ENCODE results near the gene ITPK1.

The ITPK1 gene

GRCh38 chr14:92945544-92945943 lies 170.2 kb downstream of the ITPK1 start:
- DNase-seq, result no peak

- no peak for DNase-seq
These were observed 170.7 kb downstream of the ITPK1 start for GRCh38 chr14:92944976-92945375.

DNA sequence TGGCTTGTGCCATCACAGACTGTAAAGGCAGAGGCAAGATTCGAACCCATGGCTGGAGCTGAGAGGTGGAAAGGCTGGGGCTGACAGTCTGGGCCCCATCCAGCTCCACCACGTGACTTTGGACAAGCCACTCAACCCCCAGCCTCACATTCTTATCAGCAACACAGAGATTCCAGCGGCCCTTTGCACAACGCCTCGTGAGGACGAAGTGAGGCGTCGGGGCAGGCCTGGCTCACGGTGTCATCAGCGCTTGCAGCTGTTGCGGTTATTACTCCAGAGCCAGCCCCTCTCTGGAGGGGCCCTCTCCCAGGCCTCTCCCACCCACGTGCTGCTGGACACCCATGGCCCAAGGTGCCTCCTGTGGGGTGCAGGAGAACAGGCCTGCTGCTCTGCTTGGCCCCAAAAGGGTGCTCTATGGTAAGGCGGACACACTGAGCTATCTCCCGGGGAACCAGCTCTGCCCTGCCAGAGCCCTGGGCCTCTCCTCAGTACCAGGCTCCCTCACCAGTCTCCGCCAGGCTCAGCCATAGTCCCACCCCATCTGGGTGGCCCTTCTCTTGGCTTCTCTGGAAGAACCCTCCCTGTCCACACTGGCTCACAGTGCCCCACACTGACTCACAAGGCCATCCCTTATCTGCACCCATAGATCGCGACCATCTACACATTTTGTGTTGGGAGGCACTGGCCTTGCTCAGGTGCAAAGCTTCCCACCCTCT lies 171.7 kb downstream of the ITPK1 start:
- DNase-seq, result no peak

DNA sequence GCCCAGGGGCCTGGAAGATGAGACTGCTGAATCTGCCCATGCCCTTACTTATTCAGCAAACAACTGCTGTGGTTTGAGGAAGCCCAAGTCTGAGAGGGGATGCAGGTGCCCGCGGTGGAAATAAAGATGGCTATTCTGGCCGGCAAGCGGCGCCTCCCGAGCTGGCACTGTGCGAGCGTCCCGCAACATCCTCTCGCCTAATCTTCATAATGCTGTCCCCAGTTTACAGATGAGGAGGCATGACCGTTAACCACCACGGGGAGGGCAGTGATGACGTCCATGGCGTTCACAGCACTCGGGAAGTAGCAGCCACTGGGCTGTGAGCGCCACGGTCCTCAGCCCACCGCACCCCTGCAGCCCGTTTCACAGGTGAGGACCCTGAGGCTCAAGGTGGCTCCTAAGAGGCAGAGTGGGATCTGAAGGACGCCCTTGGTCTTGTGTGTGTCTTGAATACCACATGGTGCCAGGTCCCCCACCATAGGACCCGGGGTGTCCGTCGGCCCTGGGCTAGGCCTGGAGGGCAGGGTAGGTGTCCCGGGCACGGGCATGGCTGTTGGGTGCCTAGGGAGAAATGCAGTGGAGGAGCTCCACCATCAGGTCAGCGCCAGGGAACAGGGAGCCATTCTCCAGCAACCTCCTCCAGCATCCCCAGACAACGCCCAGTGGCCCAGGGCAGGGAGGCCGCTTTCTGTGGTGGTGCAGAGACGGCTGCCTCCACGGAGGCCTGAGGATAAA lies 172.6 kb downstream of the ITPK1 start:
- DNase-seq, result no peak

- DNase-seq, result no peak
These were observed 173.1 kb downstream of the ITPK1 start for GRCh38 chr14:92942576-92942975.

DNA sequence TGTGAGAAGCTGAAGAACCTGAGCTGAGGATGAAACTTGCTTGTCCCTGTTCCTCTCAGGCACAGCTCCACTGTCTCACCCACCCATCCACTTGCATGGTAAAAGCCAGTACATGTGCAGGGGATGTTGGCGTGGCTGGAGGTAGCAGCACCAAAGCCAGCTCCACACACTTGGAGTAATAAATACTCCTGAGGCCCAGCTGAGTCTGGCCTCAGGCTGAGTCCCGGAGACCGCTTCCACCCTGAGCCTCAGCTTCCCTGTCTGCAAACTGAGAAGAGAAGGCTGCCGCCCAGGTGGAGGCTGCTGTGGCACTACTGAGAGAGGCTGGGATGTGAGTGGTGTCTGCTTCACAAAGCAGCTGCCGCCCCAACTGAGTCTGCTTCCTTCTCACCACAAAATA lies 173.6 kb downstream of the ITPK1 start:
- no peak for DNase-seq

- no peak for DNase-seq
These were observed 174.2 kb downstream of the ITPK1 start for GRCh38 chr14:92941531-92941930.

- no peak for DNase-seq
These were observed 175.2 kb downstream of the ITPK1 start for GRCh38 chr14:92940543-92940942.

GRCh38 chr14:92939699-92940098 lies 176.0 kb downstream of the ITPK1 start:
- DNase-seq, result no peak

- DNase-seq, result no peak
These were observed 176.6 kb downstream of the ITPK1 start for GRCh38 chr14:92938890-92939671.

DNA sequence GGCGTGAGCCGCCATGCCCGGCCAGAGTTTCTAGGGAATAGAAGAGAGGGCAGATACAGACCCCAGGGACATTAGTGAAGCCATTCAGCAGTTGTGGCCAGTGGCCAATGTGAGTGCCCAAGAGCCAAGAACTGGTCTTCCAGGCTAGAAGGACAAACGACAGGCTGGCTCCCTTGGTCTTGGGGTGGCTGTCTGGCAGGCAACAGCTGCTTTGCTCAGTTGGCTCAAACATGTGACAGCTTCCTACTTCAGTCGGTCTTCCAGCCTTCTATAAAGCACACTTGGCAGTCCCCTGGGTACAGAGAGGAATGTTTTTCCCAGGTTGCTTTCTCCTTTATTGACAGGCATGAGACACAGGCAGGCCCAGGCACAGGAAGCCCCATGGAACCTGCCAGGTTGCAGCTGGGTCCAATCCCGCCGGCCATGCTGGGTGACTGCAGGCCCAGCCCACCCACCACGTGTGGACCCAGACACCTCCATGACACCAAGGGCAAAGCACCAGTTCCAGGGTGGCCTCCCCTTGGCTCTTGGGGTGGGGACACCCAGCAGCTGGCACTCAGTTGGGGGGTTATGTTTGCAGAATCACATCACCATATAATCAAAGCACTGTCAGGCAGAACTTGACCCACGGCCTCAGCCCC lies 177.4 kb downstream of the ITPK1 start:
- peak; percentile 64 to 86 for DNase-seq

GRCh38 chr14:92937051-92937937 lies 178.4 kb downstream of the ITPK1 start:
- peak; percentile 77 to 79 for DNase-seq

- no peak for DNase-seq
These were observed 179.6 kb downstream of the ITPK1 start for GRCh38 chr14:92936085-92936484.

- DNase-seq, result no peak
These were observed 180.3 kb downstream of the ITPK1 start for GRCh38 chr14:92935446-92935845.

DNA sequence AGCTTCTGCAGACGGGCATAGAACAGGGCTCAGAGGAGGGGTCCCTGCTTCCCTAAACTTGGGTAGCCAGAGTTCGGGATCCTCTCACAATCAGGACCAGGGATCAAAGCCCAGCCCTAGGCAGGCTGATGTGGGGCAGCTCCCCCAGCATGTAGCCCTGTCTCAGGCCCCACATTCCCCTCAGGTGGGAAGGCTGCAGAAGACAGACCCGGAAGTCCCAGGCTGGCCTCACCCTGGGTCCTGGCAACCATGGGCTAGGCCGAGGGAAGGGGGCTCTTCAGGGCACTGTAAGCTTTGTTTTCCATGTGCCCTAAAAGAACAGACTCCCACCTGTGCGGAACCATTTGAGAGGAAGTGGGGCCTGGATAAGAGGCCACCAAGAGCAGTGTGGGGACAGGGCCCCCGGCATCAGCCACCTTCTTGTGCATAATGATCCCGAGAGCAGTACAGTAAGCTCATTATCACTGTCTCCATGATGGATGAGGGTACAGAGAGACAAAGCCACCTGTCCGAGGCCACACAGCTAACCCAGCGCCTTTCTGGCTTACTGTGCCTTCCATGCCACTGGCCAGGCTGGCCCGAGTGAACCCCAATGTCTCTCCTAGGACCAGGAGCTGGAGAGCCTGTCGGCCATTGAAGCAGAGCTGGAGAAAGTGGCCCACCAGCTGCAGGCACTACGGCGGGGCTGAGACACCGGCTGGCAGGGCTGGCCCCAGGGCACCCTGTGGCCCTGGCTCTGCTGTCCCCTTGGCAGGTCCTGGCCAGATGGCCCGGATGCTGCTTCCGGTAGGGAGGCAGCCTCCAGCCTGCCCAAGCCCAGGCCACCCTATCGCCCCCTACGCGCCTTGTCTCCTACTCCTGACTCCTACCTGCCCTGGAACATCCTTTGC lies 181.3 kb downstream of the ITPK1 start:
- DNase-seq, result no peak

DNA sequence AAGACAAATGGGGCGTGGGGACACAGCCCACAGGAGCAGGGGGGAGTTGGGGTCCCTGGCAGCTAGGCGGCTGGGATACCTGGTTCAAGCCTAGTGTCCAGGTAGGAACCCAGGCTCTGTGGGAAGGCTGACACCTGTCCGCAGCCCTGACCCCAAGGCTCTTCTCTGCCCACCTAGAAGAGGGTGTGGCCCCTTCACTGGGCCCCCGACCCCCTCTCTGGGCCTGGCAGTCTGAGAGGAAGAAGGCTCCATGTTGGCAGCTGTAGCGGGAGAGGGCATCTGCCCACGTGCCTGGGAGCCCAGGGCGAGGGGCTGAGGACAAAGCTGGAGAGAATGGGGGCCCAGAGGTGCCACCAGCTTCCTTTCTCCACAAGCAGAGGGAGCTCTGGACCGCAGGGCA lies 182.2 kb downstream of the ITPK1 start:
- DNase-seq, result no peak

- no peak for DNase-seq
These were observed 183.0 kb downstream of the ITPK1 start for GRCh38 chr14:92932448-92933395.

DNA sequence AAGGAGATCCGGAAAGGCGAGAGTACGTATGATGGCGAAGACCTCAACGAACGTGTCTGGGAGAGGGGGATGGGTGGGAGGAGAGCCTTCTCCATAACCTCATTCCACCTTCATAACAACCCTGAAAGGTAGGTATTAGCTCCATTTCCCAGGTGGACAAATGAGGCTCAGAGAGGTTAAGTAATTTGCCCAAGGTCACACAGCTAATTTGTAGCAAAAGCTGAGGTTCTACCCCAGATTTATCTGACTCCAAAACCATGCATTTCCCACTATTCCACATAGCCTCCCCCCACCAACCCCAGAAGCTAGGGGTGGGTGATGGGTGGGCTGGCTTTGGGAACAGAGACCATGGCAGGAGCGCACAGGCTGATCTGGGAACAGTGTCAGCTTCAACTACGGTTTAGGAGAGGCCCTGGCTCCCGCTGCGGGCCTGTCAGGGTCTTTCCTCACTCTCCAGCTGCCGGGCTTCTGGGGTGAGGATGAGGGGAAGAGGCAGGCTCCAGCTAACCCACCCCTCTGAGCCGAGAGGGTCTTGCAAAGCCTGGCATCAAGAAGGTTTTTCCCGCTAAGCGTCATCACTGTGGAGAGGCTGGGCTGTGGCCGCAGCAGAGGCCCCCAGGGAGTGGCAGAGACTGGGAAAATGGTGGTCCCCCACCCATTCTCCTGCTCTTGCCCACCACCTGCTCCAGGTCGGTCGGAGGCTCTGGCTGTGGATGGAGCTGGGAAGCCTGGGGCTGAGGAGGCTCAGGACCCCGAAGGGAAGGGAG lies 183.9 kb downstream of the ITPK1 start:
- no peak for DNase-seq
